GM23248 (cell line): ENCODE data around the gene PLCH2. TPM values are rescaled to one million over a fixed set of nuclear protein-coding genes. Genes with fewer than 3 reads are reported as not detected.

ENCODE experiments used
- DNase-seq: peaks from one replicate; pipeline ENCODE4 v3.0.0-alpha.2; 2015
- H2AFZ ChIP-seq: fragments of 200-600 bp; sonication (generic); 2 replicates; pipeline ENCODE4 v1.6.1; 2016; ENCODE audit warnings: antibody characterized with exemption
- H3F3A ChIP-seq: fragments of 200-600 bp; sonication (generic); 2 replicates; pipeline ENCODE4 v1.6.1; 2016; ENCODE audit warnings: mild to moderate bottlenecking, antibody characterized with exemption, mixed run types; ENCODE audit not compliant: insufficient read depth
- H3K27ac ChIP-seq: fragments of 200-600 bp; sonication (generic); 2 replicates; pipeline ENCODE4 v1.5.1; 2016; ENCODE audit warnings: mild to moderate bottlenecking
- H3K27me3 ChIP-seq: fragments of 200-600 bp; sonication (generic); replicated peaks from 2 replicates; pipeline ENCODE4 v1.6.1; 2016; ENCODE audit warnings: mild to moderate bottlenecking; ENCODE audit not compliant: insufficient read depth
- H3K36me3 ChIP-seq: fragments of 200-600 bp; sonication (generic); 2 replicates; pipeline ENCODE4 v1.6.1; 2016; ENCODE audit warnings: low read depth, mild to moderate bottlenecking
- H3K4me1 ChIP-seq: fragments of 200-600 bp; sonication (generic); 2 replicates; pipeline ENCODE4 v1.6.1; 2016; ENCODE audit warnings: mild to moderate bottlenecking; ENCODE audit not compliant: insufficient read depth
- H3K4me2 ChIP-seq: fragments of 200-600 bp; sonication (generic); one replicate; pipeline ENCODE4 v1.6.1; 2016; ENCODE audit warnings: mild to moderate bottlenecking; ENCODE audit not compliant: unreplicated experiment
- H3K4me3 ChIP-seq: fragments of 200-600 bp; sonication (generic); 2 replicates; pipeline ENCODE4 v1.5.1; 2016; ENCODE audit warnings: mild to moderate bottlenecking
- H3K79me2 ChIP-seq: fragments of 200-600 bp; sonication (generic); 2 replicates; pipeline ENCODE4 v1.6.1; 2016; ENCODE audit warnings: mild to moderate bottlenecking; ENCODE audit not compliant: insufficient read depth
- H3K9ac ChIP-seq: fragments of 200-600 bp; sonication (generic); 2 replicates; pipeline ENCODE4 v1.6.1; 2016; ENCODE audit warnings: mild to moderate bottlenecking
- H3K9me2 ChIP-seq: fragments of 200-600 bp; sonication (generic); 2 replicates; pipeline ENCODE4 v1.6.1; 2016; ENCODE audit warnings: mixed run types, mild to moderate bottlenecking, moderate library complexity; ENCODE audit not compliant: insufficient read depth
- H3K9me3 ChIP-seq: fragments of 200-600 bp; sonication (generic); one replicate; pipeline ENCODE4 v1.6.1; 2017; ENCODE audit warnings: low read depth
- H4K20me1 ChIP-seq: fragments of 200-600 bp; sonication (generic); 2 replicates; pipeline ENCODE4 v1.6.0; 2016; ENCODE audit not compliant: insufficient read depth
- EZH2 ChIP-seq: fragments of 200-600 bp; sonication (generic); IDR thresholded peaks from 2 replicates; pipeline ENCODE4 v1.6.1; 2018; ENCODE audit warnings: antibody characterized with exemption, mild to moderate bottlenecking; ENCODE audit not compliant: insufficient read depth, poor library complexity, severe bottlenecking
- EZH2phosphoT487 ChIP-seq: fragments of 200-600 bp; sonication (generic); IDR thresholded peaks from 2 replicates; pipeline ENCODE4 v1.6.1; 2018; ENCODE audit warnings: antibody characterized with exemption, moderate library complexity, mild to moderate bottlenecking, low read depth; ENCODE audit not compliant: insufficient read depth
- WGBS, 2 experiments: methylation state at CpG; one replicate each; pipeline ENCODE4 v1.1.6; 2015 to 2017; ENCODE audit warnings: low lambda C conversion rate in 2 of 2, low coverage in 1 of 2; ENCODE audit errors: missing lambda C conversion rate in 2 of 2; 5-methylcytosine and 5-hydroxymethylcytosine counted together
- in situ Hi-C: fragments of 300-500 bp; cut with MboI; formaldehyde crosslinking; loops from 2 replicates; pipeline ENCODE4 v1.15.0; 2020
- polyA plus RNA-seq: library from polyadenylated mRNA; unstranded; fragments of >200 nt; fragmentation: Nextera tagmentation; extraction: Ambion mirVana; gene quantifications from 2 replicates; pipeline ENCODE4 v1.2.1, GENCODE V29; 2016
- total RNA-seq: library from RNA; depleted of rRNA; stranded (reverse); fragments of >200 nt; shearing (Covaris generic); gene quantifications from 2 replicates; pipeline ENCODE4 v1.2.3, GENCODE V29; 2014

The PLCH2 gene
- total and polyA plus RNA-seq, 2 experiments from 2014 or later = not detected

DNA sequence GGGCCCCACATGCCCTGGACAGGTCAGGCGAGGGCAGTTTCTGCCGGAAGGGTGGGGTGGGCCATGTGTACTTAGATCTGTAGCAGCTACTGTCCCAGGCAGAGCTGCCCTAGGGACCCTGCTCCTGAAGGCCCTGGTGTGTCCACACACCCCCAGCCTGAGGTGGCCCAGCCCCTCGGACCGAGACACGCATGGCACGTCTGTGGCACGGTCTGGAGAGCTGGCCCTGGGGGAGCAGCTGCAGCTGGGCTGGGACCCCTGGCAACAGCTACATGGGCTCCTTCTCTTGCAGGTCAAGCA, 25.7 kb downstream of the PLCH2 start:
- no peak overlapping the region for H3K4me2 ChIP-seq
- H3K9me2 ChIP-seq = no peaks in the 10 kb centered on the region
- H3K9me3 ChIP-seq = no peaks in the 10 kb centered on the region
- H2AFZ ChIP-seq = no peak overlapping the region
- no peak for DNase-seq
- H3K4me3 ChIP-seq = no peak overlapping the region
- 50 to 70% methylated on average over 7 of the region's 7 CpGs for WGBS, 2 experiments
- H3K79me2 ChIP-seq = no peaks in the 10 kb centered on the region
- in situ Hi-C loops = loop anchor here (25.0 kb wide), 1 partner anchor 314 kb away; the partner anchor contains the start of gene FAAP20
- H3K36me3 ChIP-seq = no peaks in the 10 kb centered on the region
- peaks cover 10% of the 10 kb centered on the region for H3K27me3 ChIP-seq
- H3K4me1 ChIP-seq = no peaks in the 10 kb centered on the region
- no peaks in the 10 kb centered on the region for H4K20me1 ChIP-seq
- H3K27ac ChIP-seq = no peak overlapping the region
- H3F3A ChIP-seq = no peaks in the 10 kb centered on the region
- TF ChIP-seq EZH2phosphoT487 (no peak), EZH2 (no peak)
- no peak overlapping the region for H3K9ac ChIP-seq

DNA sequence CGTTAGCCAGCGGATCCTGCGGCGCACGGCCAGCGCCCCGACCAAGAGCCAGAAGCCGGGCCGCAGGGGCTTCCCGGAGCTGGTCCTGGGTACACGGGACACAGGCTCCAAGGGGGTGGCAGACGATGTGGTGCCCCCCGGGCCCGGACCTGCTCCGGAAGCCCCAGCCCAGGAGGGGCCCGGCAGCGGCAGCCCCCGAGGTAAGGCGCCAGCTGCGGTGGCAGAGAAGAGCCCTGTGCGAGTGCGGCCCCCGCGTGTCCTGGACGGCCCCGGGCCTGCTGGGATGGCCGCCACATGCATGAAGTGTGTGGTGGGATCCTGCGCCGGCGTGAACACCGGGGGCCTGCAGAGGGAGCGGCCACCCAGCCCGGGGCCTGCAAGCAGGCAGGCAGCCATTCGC, 26.1 kb downstream of the PLCH2 start:
- Histone ChIP-seq H3F3A (no peaks in the 10 kb centered on the region), H3K9me2 (no peaks in the 10 kb centered on the region), H4K20me1 (no peaks in the 10 kb centered on the region), H3K27me3 (peaks cover 10% of the 10 kb centered on the region), H3K4me1 (no peaks in the 10 kb centered on the region), H3K27ac (no peak overlapping the region), H3K9ac (no peak overlapping the region), H3K36me3 (no peaks in the 10 kb centered on the region), H2AFZ (no peak overlapping the region), H3K79me2 (no peaks in the 10 kb centered on the region), H3K4me2 (no peak overlapping the region), H3K9me3 (no peaks in the 10 kb centered on the region), H3K4me3 (no peak overlapping the region)
- WGBS, 2 experiments = 79 to 81% methylated on average over 33 to 34 of the region's 34 CpGs
- in situ Hi-C loops = loop anchor here (25.0 kb wide), 1 partner anchor 315 kb away; the partner anchor contains the start of gene FAAP20
- DNase-seq = no peak
- no peak for TF ChIP-seq EZH2
- TF ChIP-seq EZH2phosphoT487 = no peak

DNA sequence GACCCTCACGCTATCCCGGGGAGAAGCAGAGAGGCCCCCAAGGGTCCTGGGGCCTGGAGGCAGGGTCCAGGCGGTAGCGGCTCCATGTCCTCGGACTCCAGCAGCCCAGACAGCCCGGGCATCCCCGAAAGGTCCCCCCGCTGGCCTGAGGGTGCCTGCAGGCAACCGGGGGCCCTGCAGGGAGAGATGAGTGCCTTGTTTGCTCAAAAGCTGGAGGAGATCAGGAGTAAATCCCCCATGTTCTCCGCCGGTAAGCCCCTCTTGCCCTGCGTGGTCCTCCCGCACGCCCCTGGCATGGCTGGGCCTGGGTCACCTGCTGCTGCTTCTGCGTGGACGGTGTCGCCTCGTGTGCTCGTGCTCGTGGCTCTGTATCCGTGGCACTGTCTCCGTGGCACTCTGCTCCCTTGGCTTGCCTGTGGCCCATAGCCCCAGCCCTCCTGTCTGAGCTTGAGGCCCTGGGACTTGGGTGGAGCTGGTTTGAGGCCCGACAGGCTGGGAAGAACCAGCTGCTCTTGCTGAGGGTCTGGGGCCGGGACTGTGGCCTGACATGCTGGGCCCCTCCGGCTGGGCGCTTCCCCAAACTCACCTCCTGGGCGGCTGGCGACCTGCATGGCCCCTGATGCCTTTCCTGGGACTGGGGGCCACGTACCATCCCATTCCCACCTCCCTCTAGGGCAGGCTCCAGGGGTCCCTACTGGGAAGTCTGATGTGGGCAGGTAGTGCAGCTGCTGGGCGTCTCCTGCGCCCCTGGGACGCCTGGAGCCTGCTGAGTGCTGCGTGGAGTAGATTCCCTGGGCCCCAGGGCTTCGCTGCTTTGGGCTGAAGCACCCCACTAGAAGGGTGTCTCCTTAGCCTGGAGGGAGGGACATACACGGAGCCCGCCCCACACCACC, 26.8 kb downstream of the PLCH2 start:
- Histone ChIP-seq H4K20me1 (no peaks in the 10 kb centered on the region), H3K4me3 (no peak overlapping the region), H3K4me1 (no peaks in the 10 kb centered on the region), H3K79me2 (no peaks in the 10 kb centered on the region), H3F3A (no peaks in the 10 kb centered on the region), H2AFZ (no peak overlapping the region), H3K4me2 (no peak overlapping the region), H3K9ac (no peak overlapping the region), H3K27me3 (peaks cover 10% of the 10 kb centered on the region), H3K27ac (no peak overlapping the region), H3K9me3 (no peaks in the 10 kb centered on the region), H3K36me3 (no peaks in the 10 kb centered on the region), H3K9me2 (no peaks in the 10 kb centered on the region)
- 65 to 71% methylated on average over 27 to 35 of the region's 36 CpGs for WGBS, 2 experiments
- TF ChIP-seq EZH2 (no peak), EZH2phosphoT487 (no peak)
- in situ Hi-C loops = loop anchor here (25.0 kb wide), 1 partner anchor 316 kb away; the partner anchor contains the start of gene FAAP20
- no peak for DNase-seq

DNA sequence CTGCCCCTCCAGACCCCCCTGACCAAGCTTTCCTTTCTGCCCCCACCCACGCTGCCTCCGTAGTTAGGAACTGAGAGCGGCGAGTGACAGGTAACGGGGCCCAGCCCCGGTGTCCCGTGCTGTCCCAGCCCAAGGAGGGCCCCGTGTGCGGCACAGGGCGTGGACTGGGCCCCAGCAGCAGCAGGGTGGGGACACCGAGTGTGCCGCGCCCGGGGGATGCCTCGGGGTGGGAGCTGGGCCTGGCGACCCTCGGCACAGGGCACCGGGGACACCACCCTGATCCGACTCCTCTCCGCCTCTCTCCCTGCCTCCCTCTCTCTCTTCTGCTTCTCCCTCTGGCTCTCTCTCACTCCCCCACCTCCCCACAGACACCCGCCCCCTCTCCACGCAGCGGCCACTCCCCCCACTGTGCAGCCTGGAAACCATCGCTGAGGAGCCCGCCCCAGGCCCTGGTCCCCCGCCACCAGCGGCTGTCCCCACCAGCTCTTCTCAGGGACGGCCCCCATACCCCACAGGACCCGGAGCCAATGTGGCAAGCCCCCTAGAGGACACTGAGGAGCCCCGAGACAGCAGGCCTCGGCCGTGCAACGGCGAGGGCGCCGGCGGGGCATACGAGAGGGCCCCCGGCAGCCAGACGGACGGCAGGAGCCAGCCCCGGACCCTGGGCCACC, 27.6 kb downstream of the PLCH2 start:
- no peak overlapping the region for H3K4me3 ChIP-seq
- 15 to 19% methylated on average over 18 to 42 of the region's 42 CpGs for WGBS, 2 experiments
- no peak for DNase-seq
- H3K79me2 ChIP-seq = no peaks in the 10 kb centered on the region
- no peaks in the 10 kb centered on the region for H3K9me2 ChIP-seq
- TF ChIP-seq EZH2 = no peak
- no peak for TF ChIP-seq EZH2phosphoT487
- no peak overlapping the region for H2AFZ ChIP-seq
- in situ Hi-C loops = loop anchor here (25.0 kb wide), 1 partner anchor 316 kb away; the partner anchor contains the start of gene FAAP20
- H4K20me1 ChIP-seq = no peaks in the 10 kb centered on the region
- no peaks in the 10 kb centered on the region for H3K36me3 ChIP-seq
- no peaks in the 10 kb centered on the region for H3K9me3 ChIP-seq
- no peaks in the 10 kb centered on the region for H3K4me1 ChIP-seq
- H3K4me2 ChIP-seq = no peak overlapping the region
- H3K27me3 ChIP-seq = peaks cover 10% of the 10 kb centered on the region
- H3K27ac ChIP-seq = no peak overlapping the region
- H3K9ac ChIP-seq = no peak overlapping the region
- H3F3A ChIP-seq = no peaks in the 10 kb centered on the region
